Stimulated activated CD8-positive, alpha-beta memory T cell treated with anti-CD3 and anti-CD28 coated beads, Interleukin-4, amount 100 ng/mL, for 24 hours (primary cell): ENCODE measurements around the gene FRMD4A.
"Not testable (repeated sequence)": the region's sequence is repeated elsewhere in the genome, so short reads cannot be mapped to it uniquely, and the experiment has no call there.

Experiments
- DNase-seq: peaks from one replicate; pipeline ENCODE4 v3.0.0-alpha.2; 2020; ENCODE audit warnings: low read depth

Gene FRMD4A

DNA sequence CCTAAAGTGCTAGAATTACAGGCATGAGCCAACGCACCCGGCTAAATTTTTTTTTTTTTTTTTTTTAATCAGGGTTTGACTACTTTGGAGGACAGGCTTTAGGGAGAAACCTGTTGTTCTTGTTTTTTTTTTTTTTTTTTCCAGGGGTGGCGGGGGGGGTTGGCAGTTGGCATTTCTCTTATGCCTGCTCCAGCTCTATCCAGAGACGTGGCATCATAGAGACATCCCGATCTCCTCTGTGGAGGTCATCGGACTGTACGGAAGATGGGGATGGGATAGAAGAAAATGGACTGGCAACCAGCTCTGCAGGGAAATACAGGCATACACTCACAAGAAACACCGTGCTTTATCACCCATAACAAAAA lies 613.2 kb downstream of the FRMD4A start:
- DNase-seq = no peak

DNA sequence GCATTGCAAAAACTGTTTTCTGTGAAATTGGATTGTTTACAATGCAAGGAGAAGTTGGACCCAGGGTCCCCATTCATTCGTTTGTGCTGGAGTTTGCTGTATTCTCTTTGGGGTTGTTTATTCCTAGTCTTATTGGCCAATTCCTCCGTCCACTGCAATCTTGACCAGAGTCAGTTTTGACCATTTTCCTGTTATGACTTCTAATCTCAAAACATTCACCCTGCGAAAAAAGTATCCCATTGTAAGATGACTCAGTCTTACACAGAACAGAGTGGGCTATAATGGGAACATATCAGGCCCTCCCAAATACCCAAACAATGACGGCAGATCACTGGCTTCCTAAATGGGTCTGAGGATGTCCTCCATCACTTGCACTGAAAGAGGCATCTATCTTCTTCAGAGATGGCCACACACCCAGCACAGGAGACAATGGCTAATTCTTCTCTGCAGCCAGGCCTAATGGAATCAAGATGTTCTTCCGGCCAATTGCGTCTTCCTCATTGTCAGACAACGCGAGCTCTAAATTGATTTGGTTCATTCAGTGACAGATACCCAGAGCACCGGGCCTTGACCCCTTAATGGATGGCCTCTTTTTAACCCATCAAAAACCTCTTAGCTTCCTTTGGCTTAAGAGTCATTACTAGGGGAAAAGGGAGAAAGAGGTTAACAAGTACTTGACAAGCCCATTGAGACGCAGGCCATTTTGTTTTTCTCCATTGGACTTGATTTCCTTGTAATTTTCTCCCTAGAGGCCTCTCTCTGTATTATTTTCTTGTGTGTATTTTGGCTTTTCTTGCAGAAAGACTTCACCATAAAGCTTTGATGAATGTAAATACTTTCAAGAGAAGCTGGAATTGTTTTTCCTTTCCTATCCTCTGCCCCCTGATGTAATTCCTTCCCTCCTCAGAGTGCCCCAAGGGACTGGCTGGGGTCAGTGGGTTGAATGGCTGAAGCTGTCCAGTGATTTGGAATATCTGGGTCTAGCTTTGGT lies 614.3 kb downstream of the FRMD4A start:
- DNase-seq = no peak

DNA sequence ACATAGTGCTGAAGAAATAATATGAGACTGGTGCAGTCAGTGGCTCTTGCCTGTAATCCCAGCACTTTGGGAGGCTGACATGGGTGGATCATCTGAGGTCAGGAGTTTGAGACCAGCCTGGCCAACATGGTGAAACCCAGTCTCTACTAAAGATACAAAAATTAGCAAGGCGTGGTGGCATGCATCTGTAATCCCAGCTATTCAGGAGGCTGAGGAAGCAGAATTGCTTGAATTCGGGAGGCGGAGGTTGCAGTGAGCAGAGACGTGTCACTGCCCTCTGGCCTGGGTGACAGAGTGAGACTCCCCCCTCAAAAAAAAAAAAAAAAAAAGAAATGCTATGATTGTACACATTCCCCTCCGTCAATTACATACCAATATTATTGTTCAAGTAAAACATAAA lies 615.1 kb downstream of the FRMD4A start:
- DNase-seq = not testable (repeated sequence)

DNA sequence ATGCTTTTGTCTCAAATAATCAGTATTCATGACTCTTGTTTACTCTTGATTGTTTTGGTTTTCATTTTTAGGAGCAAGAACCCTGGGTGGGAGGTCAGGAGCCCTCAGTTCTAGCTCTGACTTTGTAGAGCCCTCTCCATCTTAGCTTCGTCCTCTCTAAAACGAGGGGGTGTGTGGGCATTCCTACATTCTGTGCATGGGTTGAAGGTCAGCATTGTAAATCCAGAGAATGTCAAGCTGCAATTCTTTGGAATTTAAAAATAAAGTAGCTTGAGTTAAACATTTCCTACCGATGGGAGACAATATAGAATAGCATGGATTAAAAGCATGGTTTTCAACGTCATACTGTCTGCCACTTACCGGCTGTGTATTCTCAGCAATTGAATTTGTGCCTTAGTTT lies 615.6 kb downstream of the FRMD4A start:
- no peak for DNase-seq

DNA sequence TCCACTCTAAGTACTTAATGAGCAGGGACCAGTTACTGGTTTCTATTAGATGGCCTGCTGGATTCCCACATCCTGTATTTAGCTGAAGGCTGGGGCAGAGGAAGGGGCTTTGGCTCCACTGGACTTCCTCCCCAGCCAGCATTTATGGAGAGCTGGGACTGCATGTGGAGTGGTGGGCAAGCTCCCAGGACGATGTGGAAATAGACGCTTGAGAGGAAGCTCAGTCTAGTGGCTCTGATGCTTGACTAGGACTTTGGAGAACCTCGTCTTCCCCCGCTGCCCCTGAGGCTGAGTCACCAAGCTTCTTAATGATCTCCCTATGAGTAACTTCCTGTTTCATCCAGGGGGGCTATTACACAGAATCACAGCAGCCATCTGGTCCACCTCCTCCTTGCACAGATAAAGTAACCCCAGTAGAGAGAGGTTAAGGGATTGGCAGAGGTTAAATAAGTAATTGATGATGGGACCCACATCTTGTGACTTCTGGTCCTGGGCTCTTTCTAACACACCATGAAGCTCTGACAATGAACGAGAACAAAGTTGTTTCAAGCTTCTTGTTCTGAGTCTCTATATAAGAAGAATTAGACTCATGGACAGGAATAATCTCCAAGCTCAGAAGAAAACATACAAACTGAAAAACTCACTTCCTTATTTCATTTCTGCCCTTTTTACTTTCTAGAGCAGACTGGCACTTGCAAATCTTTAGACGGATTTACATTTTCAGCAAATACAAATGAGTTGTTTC lies 617.7 kb downstream of the FRMD4A start:
- DNase-seq = peak; percentile 13

DNA sequence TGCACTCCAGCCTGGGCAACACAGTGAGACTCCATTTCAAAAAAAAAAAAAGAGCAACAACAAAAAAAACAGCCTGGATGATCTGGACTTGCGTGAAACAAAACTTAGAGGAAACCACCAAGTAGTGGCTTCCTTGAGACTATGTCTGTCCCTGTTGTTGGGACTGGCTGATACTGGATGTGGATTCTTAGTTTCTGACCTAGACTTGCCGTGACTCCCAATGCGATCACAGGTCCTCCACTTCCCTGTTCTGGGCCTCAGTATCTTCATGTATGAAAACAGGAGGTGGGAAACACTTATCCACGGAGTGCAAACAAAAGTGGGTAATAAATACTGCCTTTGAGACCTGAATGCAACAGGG lies 618.3 kb downstream of the FRMD4A start:
- no peak for DNase-seq

DNA sequence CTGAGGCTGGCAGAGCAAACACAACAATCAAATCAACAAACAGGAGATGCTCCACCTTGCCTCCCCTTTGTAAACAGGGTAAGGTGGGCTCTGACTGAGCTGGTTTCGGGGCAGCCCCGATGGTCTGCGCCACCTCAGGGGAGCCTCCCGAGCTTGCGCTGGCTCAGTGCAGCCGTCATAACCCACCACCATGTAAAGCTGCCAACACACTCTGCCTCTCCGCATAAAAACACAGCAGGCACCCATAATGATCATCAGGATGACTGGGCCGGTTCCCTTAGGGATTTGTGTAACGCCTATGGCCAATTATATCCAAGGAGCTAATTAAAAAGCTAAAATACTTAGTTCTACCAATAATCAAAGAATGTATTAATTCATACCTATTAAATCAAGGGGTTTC lies 619.4 kb downstream of the FRMD4A start:
- no peak for DNase-seq

DNA sequence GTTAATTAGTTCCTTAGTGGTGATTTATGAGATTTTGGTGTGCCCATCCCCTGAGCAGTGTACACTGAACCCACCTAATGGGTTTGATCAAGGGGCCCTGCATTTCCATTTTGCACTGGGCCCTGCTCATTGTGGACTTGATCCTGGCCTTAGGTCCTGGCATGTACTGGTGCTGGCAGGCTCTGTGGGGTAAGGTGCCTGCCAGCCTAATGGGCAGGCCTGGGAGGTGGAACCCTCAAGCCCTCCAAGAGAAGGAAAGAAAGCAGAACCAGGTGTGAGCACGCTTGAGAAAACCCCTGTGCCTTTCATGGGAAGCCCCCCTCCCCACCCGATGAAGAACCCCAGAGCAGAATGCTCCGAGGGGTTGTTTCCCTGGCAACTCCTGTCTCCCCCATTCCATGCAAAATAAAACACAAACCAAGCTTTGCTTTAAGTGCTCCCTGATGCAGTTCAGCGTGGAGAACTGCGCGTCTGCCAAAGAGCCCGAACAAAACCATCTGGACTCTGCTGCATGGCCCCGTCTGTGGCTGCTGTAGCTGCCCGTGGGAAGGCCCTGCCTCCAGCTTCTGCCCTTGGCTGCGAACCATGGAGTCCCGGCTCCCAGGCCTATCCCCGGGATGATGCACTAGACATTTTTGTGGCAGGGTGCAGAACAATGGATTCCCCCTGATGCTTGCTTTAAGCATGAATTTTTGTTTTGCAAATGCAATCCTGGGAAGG lies 620.6 kb downstream of the FRMD4A start:
- DNase-seq = no peak

DNA sequence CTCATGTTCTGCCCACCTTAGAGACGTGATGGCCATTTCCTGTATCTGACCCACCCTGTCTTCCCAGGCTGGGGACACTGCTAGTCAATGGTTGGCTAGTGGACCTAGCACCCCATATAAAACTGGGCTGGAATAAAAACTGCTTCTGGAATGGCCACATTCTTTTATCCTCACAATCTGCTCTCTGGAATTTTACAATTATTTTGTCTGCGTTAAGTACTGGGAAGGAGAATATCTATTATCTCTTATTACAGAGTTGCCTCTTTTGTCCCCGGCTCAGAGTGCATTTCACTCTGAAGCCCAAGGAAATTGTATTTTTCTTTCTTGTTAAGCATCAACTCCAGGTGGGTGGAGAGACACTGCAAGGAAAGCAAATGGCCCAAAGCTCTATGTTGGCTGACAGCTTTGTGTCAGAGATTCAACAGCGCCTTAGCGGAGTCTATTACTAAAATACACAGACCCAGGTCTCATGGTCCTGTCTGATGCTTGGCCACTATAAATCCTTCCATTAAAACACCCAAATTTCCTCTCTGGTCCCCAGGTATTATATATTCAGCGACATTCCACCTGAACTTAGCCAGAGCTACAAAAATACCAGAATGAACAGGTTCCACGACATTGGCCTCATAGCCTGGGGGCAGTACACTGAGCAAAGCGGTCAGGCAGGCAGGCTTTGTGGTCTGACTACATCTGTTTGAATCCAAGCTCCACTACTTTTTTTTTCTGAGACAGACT lies 622.3 kb downstream of the FRMD4A start:
- no peak for DNase-seq

DNA sequence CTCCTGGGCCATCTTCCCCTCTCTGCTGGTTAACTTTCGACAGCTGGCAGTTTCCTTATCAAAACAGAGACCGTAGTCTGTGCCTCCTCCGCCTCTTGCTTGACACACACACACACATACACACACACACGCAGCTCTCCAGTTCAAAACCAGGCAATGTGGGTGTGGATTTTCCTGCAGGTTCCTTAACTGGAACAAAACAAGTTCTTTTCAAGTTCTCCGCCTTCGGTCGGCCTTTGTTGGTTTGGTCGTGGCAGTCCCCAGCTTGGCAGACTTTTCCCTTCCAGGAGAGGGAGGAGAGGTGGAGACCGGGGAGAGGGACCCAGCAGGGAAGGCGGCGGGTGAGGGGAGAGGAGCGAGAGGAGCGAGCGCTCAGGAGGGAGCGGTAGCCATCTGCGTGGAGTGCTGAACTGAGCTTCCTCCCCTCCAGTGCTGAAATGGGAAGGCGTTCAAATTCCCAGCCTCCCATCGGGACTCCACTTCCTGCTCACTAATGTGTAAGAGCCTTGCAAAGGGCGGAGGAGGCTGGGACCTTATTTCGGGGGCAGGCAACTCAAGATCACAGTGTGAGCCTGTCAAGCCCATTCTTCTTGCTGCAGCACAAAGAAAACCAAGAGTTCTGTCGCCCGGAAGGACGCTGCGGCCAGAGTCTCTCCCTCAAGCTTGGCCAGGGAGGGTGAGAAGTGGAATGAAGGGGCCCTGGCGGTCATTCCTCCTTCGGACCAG lies 623.4 kb downstream of the FRMD4A start:
- DNase-seq = no peak

DNA sequence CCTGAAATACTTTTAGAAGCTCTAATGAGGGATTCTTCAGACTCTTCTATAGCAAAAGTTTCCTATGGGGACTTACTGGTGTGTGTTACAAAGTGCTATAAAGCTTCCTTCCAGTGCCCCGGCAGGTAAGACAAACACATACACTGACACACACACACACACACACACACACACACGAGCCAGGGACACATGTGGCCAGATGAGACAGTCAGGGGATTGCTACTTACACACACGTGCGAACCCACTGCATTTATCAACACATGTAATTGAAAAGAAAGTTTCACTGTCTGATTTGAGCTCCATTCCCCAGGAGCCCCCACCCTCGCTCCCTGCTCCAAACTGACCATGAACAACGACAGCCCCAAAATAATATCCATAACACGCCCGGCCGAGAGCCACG lies 624.1 kb downstream of the FRMD4A start:
- no peak for DNase-seq

DNA sequence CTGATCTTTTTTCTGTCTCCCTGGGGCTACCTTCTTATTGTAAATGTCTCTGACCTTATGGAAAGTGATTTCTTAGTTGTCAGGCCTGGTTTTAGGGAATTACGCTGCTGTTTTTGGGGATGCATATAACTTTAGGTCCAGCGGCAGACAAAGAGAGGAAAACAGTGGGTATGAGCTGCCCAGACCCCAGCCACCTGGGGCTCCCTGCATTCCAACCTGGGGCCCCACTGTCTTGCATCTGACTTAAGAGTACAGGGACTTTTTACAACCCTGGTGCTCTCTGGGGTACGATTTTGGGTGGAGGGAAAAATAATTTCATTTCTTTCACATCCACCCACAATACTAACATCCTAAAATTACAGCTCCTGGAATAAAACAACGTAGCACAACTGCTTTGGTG lies 624.5 kb downstream of the FRMD4A start:
- DNase-seq = no peak

DNA sequence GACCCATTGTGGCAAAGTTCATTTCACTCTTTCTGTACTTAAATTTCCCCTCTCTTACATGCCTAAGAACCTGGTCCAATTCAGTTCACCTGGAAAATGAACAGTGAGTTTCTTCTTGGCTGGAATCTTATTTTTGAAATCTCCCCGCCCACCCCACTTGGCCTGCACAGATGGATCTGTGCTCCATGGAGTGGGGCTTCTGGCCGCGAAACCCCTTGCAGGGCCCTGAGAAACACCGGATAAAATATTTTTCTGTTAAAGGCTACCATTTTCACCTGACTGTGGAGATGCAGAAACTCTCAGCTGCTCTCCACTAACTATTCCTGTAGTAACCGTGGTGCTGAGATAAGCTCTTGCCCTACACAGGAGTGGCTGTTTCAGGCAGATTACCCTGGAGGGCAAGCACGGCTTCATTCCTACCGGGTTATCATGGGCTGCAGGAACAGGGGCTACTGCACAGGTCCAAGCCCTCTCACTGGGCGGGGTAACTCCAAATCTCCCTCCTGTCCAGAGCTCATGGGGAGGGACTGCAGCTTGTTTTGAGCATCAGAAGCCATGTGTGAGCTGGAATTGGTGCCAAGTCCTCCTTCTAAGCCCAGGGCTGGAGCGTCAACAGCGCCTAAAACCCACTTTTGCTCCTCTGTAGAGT lies 625.1 kb downstream of the FRMD4A start:
- no peak for DNase-seq

DNA sequence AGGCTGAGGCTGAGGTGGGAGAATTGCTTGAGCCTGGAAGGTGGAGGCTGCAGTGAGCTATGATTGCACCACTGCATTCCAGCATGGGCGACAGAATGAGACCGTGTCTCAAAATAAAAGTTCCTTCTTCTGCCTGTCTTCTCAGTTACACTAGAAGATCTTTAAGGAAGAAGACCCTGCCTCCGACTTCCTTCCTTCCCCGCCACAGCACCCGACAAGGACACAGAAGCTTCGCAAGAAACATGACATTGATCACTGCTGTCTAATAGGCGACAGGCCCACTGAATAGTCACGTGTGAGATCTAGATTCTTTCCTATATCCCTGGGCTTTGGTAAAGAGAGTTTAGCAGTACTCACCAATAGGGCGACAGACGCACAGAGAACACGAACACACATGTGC lies 625.8 kb downstream of the FRMD4A start:
- DNase-seq = no peak

DNA sequence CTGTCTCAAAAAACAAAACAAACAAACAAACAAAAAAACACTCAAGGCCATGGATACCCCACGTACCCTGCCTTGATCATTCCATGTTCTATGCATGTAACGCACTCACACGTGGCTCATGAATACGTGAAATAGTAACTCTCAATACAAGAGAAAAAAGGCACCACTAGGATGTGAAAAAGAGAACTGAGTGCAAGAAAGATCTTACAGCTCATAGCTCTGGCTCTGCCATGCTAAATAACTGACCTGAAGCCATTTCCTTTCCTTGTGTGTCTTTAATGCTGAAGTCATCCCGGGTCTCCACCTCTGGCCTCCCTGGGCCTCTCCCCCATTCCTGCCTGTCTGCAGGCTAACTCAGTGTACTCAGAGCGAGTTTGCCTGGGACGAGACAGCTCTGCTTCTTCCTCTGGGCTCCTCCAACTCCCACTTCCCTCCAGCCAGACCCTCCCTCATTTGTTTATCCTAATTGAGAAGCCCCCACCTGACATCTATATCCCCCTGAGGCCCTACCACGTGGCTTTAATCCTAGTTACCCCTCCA lies 626.7 kb downstream of the FRMD4A start:
- no peak for DNase-seq

DNA sequence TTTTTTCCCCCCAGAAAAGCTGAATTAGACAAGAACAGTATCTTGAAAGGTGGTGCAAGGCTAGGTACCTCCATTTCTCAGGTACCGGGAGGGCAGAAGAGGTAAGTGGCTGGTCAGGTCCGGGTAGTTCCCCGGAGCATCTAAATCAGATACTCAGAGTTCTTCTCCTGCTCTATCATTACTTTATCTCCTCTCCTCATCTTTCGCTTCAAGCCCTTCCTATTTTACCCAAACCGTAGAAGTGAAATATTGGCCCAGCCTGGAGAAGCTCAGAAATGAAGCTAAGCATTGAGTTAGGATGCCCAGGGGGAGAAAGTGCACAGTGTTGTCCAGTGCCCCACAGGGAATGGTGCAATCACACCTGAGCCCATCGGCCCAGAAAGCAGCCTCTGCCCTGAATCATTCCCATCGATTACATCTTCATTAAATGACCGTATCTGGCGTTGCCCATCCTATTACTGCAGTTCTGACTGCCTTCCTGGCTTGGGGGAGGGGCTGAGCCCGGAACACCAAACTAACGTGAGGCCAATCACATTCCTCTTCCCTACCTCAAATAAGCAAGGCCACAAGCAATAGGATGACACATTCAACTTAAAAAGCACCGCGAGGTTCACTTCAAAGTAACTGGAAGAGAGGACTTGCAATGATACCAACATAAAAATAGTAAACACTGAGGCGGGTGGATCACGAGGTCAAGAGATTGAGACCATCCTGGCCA lies 627.5 kb downstream of the FRMD4A start:
- no peak for DNase-seq

DNA sequence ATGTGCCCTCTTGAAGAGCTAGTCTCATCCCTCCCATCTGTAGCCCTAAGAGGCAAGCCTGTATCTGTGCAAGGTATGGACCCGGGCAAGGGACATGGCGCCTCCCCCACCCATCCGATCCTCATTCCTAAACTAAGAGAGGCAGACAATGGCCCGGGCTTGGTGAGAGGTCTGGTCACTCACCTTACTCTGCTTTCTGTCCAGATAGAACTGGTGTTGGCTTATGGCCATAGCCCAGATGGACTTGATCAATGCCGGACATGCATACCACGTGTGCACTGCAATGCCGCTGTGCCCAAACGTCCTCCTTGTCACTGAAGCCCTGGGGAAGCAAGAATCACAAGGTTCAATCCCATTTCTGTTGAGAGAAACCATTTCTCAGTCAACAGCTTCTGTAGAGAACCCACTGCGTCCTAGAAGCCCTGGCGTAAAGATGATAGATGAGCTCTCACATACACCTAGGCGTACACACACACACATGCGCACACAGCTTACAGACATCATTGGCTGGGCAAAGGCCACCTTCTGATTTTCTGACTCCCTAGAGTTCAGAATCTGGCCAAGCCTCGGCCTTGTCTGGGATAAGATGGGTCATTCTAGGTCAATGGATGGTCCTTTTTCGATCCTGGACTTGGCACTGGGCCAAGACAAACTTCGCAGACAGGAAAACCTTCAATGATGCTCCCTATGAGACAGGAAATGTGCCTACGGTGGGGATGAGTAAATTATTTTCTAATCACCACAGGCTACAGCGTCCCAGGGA lies 629.4 kb downstream of the FRMD4A start:
- DNase-seq = no peak

DNA sequence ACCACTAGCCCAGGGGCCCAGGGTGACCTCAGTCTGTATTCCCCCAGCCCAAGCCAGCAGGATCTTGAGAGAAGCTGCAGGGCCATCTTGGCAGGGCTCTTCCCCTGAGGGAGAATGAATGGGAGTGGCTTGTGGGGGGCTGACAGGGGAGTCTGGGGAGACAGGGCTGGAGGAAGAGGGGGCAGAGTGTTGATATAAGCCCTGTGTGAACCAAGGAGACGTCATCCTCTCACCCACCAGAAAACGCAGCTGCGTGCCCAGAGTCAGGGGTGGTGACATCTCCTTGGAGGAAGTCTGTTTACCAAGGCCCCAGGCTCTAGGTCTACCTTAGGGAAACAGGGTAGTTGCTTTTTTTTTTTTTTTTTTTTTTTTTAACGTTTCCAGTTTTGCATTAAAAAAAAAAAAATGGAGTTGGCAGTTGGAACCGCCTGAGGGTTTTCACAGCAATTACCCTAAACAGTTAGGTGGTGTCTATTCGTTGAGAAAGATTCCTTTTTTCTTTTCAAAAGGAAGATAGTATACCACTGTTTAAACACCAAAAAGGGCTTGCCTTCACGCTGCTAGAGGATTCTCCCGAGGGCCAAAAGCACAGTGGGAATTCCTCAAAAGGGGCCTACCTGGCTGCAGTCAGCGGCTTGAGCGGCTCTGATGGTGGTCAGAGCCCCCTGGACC lies 630.1 kb downstream of the FRMD4A start:
- no peak for DNase-seq

DNA sequence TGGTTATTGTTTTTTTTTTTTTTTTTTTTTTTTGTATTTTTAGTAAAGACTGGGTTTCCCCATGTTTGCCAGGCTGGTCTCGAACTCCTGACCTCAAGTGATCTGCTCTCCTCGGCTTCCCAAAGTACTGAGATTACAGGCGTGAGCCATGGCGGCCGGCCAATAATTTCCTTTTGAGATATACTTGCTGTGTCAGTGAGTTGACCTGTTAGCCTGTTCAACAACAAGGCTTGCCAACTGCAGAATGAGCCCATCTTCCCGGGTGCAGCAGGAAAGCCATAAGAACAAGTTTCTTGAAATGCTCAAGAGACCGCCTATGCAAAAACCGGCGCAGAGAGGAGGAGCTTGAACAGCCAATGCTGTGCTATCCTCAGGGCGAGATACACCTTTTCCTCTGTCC lies 631.5 kb downstream of the FRMD4A start:
- no peak for DNase-seq
